ENCODE results near the gene SLC9A5.

Gene SLC9A5

DNA sequence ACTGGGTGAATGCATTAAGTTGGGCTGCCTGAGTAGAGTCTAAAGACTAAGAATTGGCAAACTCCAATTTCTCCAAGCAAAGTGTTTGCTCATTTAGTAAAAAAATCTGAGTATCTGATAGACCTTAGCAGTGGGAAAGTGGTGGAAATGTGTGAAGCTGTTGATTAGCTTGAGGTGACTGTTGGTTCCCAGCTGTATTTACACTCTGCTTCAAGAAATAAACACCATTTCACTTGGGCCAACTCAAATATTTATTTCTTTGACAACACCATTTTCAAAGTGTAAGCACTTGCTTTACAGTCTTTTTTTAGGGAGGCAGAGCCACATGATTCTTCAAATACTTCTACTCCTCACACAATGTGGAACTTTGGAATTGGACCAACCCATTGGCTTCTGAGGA, 69.1 kb downstream of the SLC9A5 start:
- DNase-seq: no peak
